Measurements from ENCODE around the gene AHI1.

The AHI1 gene

DNA sequence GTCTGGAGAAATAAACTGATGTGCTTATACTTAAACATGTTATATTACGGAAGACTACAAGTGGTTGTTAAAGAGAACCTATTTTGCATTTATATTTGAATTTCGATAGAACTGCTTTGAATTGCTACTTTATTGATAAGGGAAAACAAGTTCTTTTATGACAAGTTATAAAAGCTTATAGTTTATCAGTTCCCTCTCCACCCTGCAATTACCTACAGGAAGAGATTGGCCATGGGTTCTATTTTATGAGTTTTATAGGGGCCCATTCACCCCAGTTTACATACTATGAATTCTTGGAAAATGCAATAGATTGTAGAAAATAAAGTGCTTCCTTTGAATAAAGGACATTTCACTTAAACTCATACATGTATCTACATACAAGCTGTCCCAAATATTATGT, 144.4 kb downstream of the AHI1 start:
- Histone ChIP-seq H3K9me3 (ENCODE audit: insufficient read depth, low read length) (no peaks in the 10 kb centered on the region), H3K4me3 (ENCODE audit: low read length) (no peak overlapping the region), H3K4me1 (ENCODE audit: low read length) (no peaks in the 10 kb centered on the region), H4K20me1 (ENCODE audit: insufficient read depth, low read length) (no peaks in the 10 kb centered on the region), H3K36me3 (replicated peaks; ENCODE audit: low read depth, low read length) (no peaks in the 10 kb centered on the region), H2AFZ (ENCODE audit: low read depth, low read length) (no peak overlapping the region), H3K27me3 (ENCODE audit: low read depth, low read length) (no peaks in the 10 kb centered on the region), H3K27ac (ENCODE audit: low read length) (no peak overlapping the region), H3K9ac (ENCODE audit: low read length) (no peak overlapping the region), H3K79me2 (ENCODE audit: low read length) (no peaks in the 10 kb centered on the region), H3K4me2 (ENCODE audit: low read length) (no peak overlapping the region)
- TF ChIP-seq, protein P1, sequence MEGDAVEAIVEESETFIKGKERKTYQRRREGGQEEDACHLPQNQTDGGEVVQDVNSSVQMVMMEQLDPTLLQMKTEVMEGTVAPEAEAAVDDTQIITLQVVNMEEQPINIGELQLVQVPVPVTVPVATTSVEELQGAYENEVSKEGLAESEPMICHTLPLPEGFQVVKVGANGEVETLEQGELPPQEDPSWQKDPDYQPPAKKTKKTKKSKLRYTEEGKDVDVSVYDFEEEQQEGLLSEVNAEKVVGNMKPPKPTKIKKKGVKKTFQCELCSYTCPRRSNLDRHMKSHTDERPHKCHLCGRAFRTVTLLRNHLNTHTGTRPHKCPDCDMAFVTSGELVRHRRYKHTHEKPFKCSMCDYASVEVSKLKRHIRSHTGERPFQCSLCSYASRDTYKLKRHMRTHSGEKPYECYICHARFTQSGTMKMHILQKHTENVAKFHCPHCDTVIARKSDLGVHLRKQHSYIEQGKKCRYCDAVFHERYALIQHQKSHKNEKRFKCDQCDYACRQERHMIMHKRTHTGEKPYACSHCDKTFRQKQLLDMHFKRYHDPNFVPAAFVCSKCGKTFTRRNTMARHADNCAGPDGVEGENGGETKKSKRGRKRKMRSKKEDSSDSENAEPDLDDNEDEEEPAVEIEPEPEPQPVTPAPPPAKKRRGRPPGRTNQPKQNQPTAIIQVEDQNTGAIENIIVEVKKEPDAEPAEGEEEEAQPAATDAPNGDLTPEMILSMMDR (IDR thresholded peaks at IDR 0.05; ENCODE audit: low read depth, low read length): no peak
- TF ChIP-seq EZH2phosphoT487 (IDR thresholded peaks at IDR 0.05; ENCODE audit: low read depth): no peak

DNA sequence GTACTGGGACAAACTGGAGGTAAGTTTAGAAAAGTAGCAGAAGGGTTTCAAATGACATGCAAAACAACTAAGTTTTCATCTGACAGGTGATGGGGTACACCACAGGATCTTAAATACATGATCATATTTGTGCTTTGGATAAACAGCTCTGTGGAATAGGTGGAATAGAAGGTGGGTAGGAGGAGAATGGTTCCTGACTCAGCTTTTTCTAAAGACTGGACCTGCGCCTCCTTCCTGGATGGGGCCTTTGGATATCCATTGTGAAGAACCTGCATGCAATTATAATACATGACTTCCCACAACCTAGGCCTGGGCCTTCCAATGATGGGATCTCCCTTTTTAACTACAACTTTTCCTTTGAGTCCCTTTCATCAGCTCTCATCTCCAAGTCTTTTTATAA, 145.9 kb downstream of the AHI1 start:
- Histone ChIP-seq H3K36me3 (replicated peaks; ENCODE audit: low read depth, low read length) (no peaks in the 10 kb centered on the region), H3K4me3 (ENCODE audit: low read length) (no peak overlapping the region), H3K27me3 (ENCODE audit: low read depth, low read length) (no peaks in the 10 kb centered on the region), H3K9ac (ENCODE audit: low read length) (no peak overlapping the region), H3K4me2 (ENCODE audit: low read length) (no peak overlapping the region), H3K4me1 (ENCODE audit: low read length) (0 out of 2 replicates have a peak, but pooled peaks cover under 1% of the 10 kb centered on the region), H4K20me1 (ENCODE audit: insufficient read depth, low read length) (no peaks in the 10 kb centered on the region), H2AFZ (ENCODE audit: low read depth, low read length) (no peak overlapping the region), H3K9me3 (ENCODE audit: insufficient read depth, low read length) (no peaks in the 10 kb centered on the region), H3K79me2 (ENCODE audit: low read length) (no peaks in the 10 kb centered on the region), H3K27ac (ENCODE audit: low read length) (no peak overlapping the region)
- no peak for TF ChIP-seq EZH2phosphoT487 (IDR thresholded peaks at IDR 0.05; ENCODE audit: low read depth)
- TF ChIP-seq, protein P1 (IDR thresholded peaks at IDR 0.05; ENCODE audit: low read depth, low read length): no peak

DNA sequence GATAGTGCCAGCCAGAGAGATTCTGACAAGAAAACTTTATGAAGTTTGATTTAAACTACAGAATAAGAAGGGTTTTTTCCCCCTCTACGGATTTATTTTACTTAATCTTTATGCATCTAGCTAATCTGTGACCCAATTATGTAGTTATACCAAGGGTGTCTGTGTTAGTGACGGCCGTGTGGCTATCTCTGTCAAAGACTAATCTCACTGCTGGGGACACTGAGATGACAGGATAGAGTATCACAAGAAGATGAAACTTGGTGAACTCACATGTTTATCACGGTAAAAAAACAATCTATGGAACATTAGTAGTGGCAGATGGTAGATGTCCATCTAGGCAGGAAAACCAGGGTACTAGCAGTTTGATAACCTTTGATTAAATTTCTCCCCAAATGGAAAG, 149.7 kb downstream of the AHI1 start:
- H3K4me3 ChIP-seq (ENCODE audit: low read length): no peak overlapping the region
- no peak for TF ChIP-seq EZH2phosphoT487 (IDR thresholded peaks at IDR 0.05; ENCODE audit: low read depth)
- TF ChIP-seq, protein P1 (IDR thresholded peaks at IDR 0.05; ENCODE audit: low read depth, low read length): no peak
- no peak overlapping the region for H3K9ac ChIP-seq (ENCODE audit: low read length)
- H3K79me2 ChIP-seq (ENCODE audit: low read length): no peaks in the 10 kb centered on the region
- no peak overlapping the region for H2AFZ ChIP-seq (ENCODE audit: low read depth, low read length)
- H3K36me3 ChIP-seq (replicated peaks; ENCODE audit: low read depth, low read length): peaks cover 5% of the 10 kb centered on the region
- H3K27ac ChIP-seq (ENCODE audit: low read length): no peak overlapping the region
- no peaks in the 10 kb centered on the region for H3K27me3 ChIP-seq (ENCODE audit: low read depth, low read length)
- no peak overlapping the region for H3K4me2 ChIP-seq (ENCODE audit: low read length)
- no peaks in the 10 kb centered on the region for H4K20me1 ChIP-seq (ENCODE audit: insufficient read depth, low read length)
- peaks cover 11% of the 10 kb centered on the region for H3K4me1 ChIP-seq (ENCODE audit: low read length)
- H3K9me3 ChIP-seq (ENCODE audit: insufficient read depth, low read length): no peaks in the 10 kb centered on the region

DNA sequence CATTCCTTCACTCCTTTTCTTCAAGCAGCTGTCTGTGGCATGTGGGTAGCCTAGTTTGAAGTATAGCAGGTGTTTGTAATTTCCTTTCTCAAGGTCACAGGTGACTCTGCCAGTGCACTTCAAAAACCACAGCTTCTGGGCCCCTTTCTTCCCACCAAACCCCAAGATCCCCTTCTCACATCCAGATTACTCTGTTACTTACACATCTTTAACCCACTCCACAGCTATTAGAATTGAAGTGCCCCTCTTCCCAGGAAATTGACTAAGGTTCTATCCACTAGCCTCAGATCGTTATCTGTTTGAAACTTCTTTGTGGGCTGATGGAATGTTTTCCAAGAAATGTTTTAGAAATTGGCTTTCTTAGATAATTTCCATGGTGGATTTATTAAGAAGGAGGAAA, 150.8 kb downstream of the AHI1 start:
- H2AFZ ChIP-seq (ENCODE audit: low read depth, low read length): no peak overlapping the region
- H3K9ac ChIP-seq (ENCODE audit: low read length): no peak overlapping the region
- H4K20me1 ChIP-seq (ENCODE audit: insufficient read depth, low read length): no peaks in the 10 kb centered on the region
- no peak overlapping the region for H3K4me2 ChIP-seq (ENCODE audit: low read length)
- no peak overlapping the region for H3K27ac ChIP-seq (ENCODE audit: low read length)
- H3K9me3 ChIP-seq (ENCODE audit: insufficient read depth, low read length): no peaks in the 10 kb centered on the region
- peaks cover 5% of the 10 kb centered on the region for H3K36me3 ChIP-seq (replicated peaks; ENCODE audit: low read depth, low read length)
- no peak overlapping the region for H3K4me3 ChIP-seq (ENCODE audit: low read length)
- H3K4me1 ChIP-seq (ENCODE audit: low read length): peaks cover 22% of the 10 kb centered on the region
- no peaks in the 10 kb centered on the region for H3K27me3 ChIP-seq (ENCODE audit: low read depth, low read length)
- H3K79me2 ChIP-seq (ENCODE audit: low read length): no peaks in the 10 kb centered on the region
- TF ChIP-seq, protein P1 (IDR thresholded peaks at IDR 0.05; ENCODE audit: low read depth, low read length): no peak
- TF ChIP-seq EZH2phosphoT487 (IDR thresholded peaks at IDR 0.05; ENCODE audit: low read depth): no peak

All from OCI-LY3 (cell line).